SK-MEL-5 (cell line): ENCODE data around the gene PTPRT. TPM values are rescaled to one million over a fixed set of nuclear protein-coding genes. Genes with fewer than 3 reads are reported as not detected.

Experiments used
- DNase-seq: peaks from one replicate; pipeline ENCODE4 v3.0.0-alpha.2; 2016; ENCODE audit warnings: low read depth, low spot score
- in situ Hi-C: cut with HindIII; loops from 2 replicates; pipeline ENCODE4 v1.10.0; 2016; ENCODE audit warnings: low sequenced_read_pairs, high pct_unique_total_duplicates, low pct_unique_long_range_greater_than_20kb
- total RNA-seq: library from RNA; depleted of rRNA; stranded (reverse); fragments of >200 nt; shearing (Covaris generic); gene quantifications from 2 replicates; pipeline ENCODE4 v1.2.3, GENCODE V29; 2014

PTPRT gene
- total RNA-seq, 1 experiment from 2014 or later = not detected

GRCh38 chr20:43011491-43011890, 178.2 kb downstream of the PTPRT start:
- no peak for DNase-seq

DNA sequence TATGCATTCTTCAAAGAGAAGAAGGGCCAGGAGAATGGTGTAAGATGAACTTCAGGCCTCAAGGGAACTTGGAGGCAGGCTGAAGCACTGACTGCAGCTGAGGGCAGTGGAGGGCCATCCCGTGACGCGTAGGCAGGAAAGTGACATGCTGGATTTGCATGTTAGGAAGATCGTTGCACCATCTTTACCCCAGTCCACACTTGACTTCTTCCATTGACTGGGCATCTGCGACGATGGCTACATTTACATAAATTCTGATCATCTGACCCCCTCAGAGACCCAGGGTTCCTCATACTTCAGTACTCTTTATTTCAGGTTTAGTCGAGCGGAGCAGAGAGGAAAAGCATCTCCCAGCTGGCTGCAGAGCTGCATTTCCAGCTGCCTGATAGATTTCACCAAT, 180.2 kb downstream of the PTPRT start:
- no peak for DNase-seq
- in situ Hi-C loops = no loop called here

More at GRCh38 chr20:43011491-43011890, 178.2 kb downstream of the PTPRT start:
- in situ Hi-C loops = no loop called here

DNA sequence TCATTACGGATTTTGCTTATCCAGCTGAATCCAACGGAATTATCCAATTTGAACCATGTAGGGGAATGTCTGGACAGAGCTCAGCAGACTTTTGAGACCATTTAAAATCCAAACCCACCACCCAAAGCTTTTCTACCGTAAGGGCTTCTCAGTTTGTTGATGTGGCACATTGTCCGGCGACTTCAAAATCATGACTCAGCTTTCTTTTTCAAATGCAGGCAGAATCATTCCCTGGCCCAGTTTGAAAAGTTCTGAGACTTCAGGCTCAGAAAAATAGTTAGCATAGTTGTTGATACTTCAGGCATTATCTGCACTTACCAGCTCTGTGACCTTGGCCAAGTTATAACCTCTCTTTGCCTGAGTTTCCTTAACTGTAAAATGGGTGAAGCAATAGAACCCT, 182.2 kb downstream of the PTPRT start:
- no peak for DNase-seq

GRCh38 chr20:43006651-43007375, 182.9 kb downstream of the PTPRT start:
- in situ Hi-C loops = no loop called here
- no peak for DNase-seq

More for the DNA sequence above, 182.2 kb downstream of the PTPRT start:
- in situ Hi-C loops = no loop called here

DNA sequence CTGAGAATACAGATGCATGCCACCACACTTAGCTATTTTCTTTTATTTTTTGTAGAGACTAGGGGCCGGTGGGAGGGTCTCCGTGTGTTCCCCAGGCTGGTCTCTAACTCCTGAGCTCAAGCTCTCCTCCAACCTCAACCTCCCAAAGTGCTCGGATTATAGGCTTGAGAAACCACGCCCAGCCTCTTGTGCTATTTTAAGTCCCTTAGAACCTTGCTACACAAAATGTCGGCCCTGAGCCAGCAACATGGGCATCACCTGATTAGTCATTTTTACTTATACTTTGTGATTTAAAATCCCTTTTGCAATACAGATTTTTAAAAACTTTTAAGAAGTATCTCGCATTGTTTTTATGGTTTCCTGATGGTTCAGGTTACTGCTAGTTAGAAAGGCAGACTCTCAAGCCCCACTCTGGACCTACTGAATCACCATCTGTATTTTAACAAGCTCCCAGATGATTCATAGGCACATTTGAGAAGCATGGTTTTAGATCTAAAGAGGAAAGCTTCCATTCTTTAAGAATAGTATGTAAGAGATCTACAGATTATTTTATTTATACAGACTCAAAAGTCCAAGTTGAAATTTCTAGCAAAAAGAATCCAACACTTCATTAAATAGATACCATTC, 186.3 kb downstream of the PTPRT start:
- in situ Hi-C loops = no loop called here
- DNase-seq = no peak

GRCh38 chr20:42996141-42996540, 193.6 kb downstream of the PTPRT start:
- in situ Hi-C loops = no loop called here
- no peak for DNase-seq

DNA sequence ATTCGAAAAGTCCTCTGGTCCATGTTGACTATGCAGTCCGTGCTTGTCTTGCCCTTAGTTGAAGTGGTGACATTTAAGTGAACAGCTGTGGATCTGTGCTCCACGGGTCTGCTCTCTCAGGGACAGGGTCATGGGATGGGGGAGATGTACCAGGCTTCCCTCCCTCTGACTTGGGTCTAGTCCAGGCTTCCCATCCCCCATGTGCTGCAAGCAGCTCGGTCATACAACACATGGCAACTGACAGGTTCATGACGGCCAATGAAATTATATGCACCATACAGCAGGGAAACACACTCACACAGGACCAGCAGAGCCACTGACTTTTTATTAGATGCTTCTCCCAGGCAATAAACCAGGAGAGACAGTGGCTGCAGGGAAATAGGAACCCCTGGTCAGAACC, 201.4 kb downstream of the PTPRT start:
- no peak for DNase-seq
- in situ Hi-C loops = no loop called here

DNA sequence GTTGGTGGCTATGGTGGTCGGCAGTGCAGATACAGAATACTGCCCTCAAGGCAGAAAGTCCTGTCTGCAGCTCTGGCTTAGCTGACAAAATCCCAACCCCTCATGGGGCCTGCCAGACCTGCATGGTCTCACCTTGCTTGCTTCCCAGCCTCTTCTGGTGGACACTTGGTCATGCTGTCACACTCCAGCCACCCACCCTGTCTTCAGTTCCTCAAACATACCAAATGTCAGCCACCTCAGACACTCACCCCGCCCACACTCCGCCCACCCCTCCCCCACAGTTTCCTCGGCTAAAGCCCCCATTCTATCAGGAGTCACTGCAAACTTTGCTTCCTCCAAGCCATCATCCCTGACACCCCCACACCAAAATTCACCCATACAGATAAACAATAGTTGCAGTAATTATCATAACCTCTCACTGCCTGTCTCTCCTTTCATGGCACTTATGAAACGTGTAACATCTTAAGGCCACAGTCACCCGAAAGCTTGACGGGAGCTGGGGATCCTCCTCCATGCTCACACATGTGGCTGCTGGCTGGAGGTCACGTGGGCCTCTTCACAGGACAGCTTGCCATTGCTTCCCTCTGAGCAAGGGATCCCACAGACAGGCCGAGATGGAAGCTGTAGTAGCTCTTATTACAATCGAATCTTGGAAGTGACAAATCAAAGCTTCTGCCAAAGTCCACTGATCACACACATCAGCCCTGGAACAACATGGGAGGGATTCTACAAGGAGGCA, 202.2 kb downstream of the PTPRT start:
- DNase-seq = no peak
- in situ Hi-C loops = no loop called here

GRCh38 chr20:42986143-42986773, 203.4 kb downstream of the PTPRT start:
- in situ Hi-C loops = no loop called here
- DNase-seq = peak; percentile 36

GRCh38 chr20:42985628-42986027, 204.1 kb downstream of the PTPRT start:
- no peak for DNase-seq
- in situ Hi-C loops = no loop called here

GRCh38 chr20:42982218-42982617, 207.5 kb downstream of the PTPRT start:
- no peak for DNase-seq
- in situ Hi-C loops = no loop called here

- in situ Hi-C loops = no loop called here
- no peak for DNase-seq
Measured at GRCh38 chr20:42981253-42981652, 208.5 kb downstream of the PTPRT start.

- in situ Hi-C loops = no loop called here
- DNase-seq = no peak
Measured at GRCh38 chr20:42979720-42980119, 210.0 kb downstream of the PTPRT start.

- DNase-seq = no peak
- in situ Hi-C loops = no loop called here
Measured at GRCh38 chr20:42978184-42978974, 211.3 kb downstream of the PTPRT start.

DNA sequence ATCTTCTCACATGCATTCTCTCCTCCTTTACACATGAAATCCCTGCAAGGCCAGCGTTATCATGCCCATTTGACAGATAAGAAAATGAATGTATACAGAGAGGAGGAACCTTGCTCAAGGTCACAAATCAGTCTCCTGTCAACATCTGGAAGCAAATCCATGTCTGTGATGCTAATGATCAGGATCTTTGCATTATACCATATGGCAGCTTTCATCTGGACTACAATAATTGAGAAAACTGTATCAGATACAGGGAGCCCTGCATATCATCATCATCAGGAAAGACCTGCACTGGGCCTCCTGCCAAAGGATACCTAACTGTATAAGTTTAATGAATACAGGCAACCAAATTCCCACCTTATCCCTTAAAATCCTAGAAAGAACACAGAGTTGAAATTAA, 213.7 kb downstream of the PTPRT start:
- in situ Hi-C loops = no loop called here
- no peak for DNase-seq

DNA sequence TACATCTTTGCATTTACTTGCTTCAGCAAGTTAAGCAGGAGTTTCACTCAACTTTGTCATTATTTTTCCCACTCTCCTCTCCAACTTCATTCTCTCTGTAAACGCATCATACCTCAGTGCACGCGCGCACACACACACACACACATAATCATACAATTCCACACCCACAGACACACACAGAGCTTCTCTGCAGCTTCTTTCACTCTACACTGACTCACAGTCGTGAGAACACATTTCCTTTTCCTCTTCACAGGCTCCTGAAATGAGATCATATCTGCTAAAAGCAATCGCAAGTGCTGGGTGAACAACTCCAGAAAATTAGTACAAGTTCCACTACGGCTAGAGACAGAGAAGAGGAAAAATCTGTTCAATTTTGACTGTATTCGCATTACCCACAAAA, 215.4 kb downstream of the PTPRT start:
- no peak for DNase-seq
- in situ Hi-C loops = no loop called here

GRCh38 chr20:42972591-42972990, 217.1 kb downstream of the PTPRT start:
- in situ Hi-C loops = no loop called here
- DNase-seq = no peak

GRCh38 chr20:42968746-42969145, 221.0 kb downstream of the PTPRT start:
- DNase-seq = no peak
- in situ Hi-C loops = no loop called here
